ENCODE data around the gene MPP1.

Gene MPP1

DNA sequence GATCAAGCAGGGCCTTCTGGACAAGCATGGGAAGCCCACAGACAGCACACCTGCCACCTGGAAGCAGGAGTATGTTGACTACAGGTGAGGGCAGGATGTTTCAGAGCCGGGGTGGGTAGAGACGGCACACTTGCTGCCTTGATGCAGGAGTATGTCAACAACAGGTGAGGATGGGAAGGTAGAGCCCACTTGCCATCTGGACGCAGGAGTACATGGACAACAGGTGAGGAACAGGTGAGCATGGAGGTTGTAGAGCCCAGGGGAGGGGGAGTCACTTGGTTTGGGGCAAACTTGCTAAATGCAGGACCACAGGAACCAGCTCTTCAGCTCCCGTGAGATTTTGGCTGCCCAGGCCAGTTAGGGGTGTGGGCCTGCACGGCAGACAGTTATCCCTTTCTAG is 30.7 kb downstream of the MPP1 start:
- DNase-seq: no peak

- DNase-seq: peak; percentile 92
These were observed 42.6 kb downstream of the MPP1 start, which contains the start of gene DKC1 for GRCh38 chrX:154762537-154763296. Gene DKC1, plus strand, starts transcription at chrX:154762864. Its CDS starts 102 bp downstream, at chrX:154762966.

DNA sequence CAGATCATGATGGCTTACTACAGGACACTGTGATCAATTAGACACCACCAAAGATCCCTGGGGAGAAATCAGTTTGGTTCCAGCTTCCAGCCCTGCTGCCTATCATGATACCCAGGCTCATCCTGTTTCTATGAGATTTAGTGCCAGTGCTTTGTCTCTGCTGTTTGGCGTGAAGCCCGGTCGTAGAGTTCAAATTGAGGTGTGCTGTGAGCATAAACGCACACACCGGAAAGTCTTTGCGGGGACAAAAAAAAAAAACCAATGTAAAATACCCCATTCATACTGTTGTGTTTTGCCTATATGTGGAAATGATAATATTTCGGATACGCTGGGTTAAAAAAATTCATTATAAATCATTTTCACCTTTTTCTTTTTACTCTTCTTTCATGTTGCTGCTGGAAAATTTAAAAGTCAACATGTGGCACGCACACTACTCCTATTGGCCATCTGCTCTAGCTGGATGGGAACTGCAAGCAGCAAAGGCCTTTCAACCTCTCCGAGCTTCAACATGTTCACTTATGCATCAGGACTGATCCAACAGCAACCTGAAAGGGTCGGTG is 43.2 kb downstream of the MPP1 start:
- DNase-seq: no peak

GRCh38 chrX:154758696-154759095 is 46.6 kb downstream of the MPP1 start:
- no peak for DNase-seq

DNA sequence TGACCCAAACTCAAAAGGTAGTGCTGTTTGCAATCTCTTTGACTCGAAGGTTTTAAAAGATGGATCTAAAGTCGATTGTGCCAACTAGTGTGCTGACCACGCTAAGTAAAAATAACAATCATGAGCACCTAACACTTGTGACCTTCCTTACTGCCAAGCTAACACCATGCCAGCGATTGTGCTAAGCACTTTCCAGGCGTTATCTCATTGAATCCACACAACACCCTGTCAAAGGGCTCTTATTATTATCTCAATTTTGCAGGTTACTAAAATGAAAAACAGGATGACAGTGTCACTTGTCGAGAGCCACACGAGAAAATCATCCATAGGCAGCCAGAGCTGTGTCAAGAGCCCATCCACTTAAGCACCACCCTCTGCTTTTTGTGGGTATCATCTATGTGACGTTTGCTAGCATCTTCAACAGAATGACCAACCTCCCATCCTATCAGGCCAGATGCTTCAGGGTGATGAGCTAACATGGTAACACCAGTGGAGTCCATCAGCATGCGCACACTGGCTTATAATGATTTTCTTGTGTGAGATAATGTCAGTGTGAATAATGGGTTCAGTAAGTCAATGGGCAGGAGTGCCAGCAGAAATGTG is 53.5 kb downstream of the MPP1 start:
- DNase-seq: no peak

GRCh38 chrX:154751203-154751668 is 54.0 kb downstream of the MPP1 start:
- DNase-seq: no peak

DNA sequence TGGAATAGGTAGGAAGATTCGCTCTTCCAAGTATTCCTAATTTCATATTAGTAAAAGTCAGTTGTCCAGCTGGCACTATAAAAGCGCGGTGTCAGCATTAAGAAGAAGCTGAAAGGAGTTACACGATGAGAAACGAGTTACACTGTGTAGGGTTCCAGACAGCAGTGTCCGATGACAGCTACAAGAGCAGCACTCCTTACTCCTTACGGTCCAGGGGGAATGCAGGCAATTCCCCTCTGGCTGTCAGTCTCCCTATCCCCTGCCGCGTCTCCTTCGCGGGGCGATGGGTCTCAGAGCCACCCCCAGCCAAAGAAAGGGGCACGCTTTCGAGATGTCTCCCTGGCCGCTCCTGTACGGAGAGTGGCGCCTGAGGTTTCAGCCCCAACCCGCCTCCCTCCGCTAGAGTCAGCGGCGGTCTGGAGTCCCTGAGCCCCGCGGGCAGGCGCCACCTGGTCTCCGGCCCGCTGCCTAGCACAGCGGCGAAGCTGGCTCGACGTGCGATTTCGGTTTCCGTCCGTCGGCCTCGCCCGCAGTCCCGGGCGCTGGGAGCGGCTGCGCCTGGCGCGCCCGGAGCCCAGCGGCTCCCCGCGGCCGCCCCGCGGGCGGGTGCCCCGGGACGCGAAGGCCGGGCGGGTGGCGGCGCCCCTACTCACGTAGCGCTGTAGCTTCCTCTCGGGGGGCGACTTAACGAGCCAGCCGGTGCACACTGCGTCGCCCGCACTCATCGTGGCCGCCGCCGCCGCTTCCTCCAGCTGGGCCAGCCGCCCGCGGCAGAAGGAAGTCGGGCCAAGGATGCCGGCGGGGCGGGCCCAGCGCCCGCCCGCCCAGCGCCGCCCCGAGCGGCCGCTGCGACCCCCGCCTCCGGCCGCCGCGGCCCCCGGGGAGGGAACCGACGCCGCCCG is 54.7 kb downstream of the MPP1 start, which contains the start of gene GAB3:
Gene GAB3 (minus strand): TSS at position 777 of the 902 bp plus-strand sequence. CDS start 52 bp downstream, at position 725.
- DNase-seq: no peak

GRCh38 chrX:154749856-154750255 is 55.4 kb downstream of the MPP1 start:
- no peak for DNase-seq

DNA sequence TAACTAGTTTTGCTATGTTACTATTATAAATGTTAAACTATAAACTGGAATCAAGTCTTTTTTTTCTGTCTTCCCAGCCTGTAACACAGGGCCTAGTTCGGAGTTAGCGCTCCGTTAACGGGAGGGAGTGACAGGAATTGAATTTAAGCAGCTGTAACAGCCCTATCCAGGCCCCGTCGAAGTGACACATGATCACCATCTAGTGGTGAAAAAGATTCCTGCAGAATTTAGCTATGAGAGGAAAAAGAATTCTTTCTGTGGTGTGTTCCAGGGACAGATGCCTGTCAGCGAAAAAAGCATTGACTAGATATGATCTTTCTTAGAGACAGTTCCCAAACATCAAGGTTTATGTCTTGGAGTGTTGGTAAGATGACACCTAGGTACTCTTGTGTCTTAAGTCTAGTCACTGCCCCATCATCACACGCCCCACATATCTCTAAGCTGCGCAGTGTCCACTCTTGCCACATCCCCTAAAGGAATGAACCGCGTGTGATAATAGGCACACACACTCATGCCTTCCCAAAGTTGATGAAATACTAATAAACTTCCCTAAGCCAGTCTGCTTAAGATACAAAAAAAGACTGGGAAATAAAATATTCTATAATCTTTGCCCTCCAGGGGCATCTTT is 56.5 kb downstream of the MPP1 start:
- DNase-seq: peak; percentile 29

DNA sequence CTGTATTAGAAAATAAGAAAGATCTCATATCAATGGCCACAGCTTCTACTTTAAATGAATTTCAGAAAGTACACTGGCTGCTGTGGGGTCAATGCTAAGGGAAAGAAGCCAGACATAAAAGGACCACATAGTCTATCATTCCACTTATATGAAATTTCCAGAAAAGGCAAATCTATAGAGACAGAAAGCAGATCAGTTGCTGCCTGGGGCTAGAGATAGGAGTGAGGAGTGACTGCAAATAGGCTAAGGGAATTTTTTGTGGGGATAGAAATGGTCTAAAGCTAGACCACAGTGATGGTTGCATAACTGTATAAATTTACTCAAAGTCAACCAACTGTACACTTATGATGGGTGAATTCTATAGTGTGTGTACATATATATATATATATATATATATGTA is 62.7 kb downstream of the MPP1 start:
- no peak for DNase-seq

- DNase-seq: no peak
These were observed 65.3 kb downstream of the MPP1 start for GRCh38 chrX:154739952-154740465.

DNA sequence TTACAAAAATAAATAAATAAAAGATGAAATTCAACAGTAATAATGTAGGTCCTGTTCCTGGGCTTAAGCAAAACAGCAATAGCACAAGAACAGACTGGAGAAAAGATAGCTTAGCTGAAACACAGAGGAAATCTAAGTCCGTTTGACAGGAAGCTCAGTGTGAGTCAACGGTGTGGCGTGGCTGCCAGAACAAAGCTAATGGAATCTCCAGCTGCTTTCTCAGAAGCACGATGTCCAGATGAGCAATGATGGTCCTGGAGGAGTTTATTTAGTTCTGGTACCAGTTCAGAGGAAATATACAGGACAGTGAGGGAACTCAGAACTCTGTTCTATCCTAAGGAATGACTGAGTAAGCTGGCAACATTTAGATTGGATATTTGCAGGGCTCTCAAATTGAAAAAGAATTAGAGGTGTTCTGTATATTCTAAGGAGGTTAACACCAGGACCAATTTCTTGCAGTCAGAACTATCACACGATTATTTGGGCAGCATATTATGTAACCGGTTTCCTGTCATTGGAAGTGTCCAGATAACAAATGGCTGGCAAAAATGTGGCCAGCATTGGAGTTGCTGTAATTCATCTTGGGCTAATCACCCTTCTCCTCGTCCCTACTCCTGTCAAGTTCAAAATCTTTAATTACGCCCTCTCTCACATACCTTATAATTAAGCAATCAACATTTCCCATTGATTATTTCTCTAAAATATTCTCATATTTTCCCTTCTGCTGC is 67.1 kb downstream of the MPP1 start:
- peak; percentile 73 for DNase-seq

GRCh38 chrX:154737136-154737535 is 68.1 kb downstream of the MPP1 start:
- peak; percentile 58 for DNase-seq

- peak; percentile 85 for DNase-seq
These were observed 69.4 kb downstream of the MPP1 start for GRCh38 chrX:154735695-154736393.

GRCh38 chrX:154734061-154734781 is 71.1 kb downstream of the MPP1 start:
- peak; percentile 55 for DNase-seq

DNA sequence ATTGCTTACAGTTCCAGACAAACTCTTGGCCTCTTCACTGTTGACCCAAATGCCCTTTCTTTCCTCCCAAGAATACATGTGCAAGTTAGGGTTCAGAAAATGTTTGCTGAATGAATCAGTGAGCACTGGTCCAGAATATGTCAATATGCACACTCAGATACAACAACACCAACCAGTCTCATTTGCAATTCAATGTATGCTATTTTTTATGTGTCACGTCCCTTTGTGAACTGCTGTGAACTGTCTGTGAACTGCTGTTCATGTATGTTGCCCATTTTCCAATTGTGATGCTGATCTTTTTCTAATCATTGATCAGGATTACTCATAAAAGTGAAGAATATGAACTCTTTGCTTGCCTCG is 72.2 kb downstream of the MPP1 start:
- DNase-seq: no peak

GRCh38 chrX:154732421-154733065 is 72.7 kb downstream of the MPP1 start:
- DNase-seq: peak; percentile 51

- DNase-seq: no peak
These were observed 73.4 kb downstream of the MPP1 start for GRCh38 chrX:154731881-154732280.

- DNase-seq: no peak
These were observed 74.1 kb downstream of the MPP1 start for GRCh38 chrX:154731184-154731583.

Data from NCI-H226 (cell line).